A673 (cell line): ENCODE data around the gene KRT74. TPM values are rescaled to one million over a fixed set of nuclear protein-coding genes. Genes with fewer than 3 reads are reported as not detected.

ENCODE experiments used
- BruUV-seq: library from RNA; stranded (reverse); fragments of 400-500 nt; replicated peaks from 2 replicates; lab custom pipeline; 2021; lab: Mats Ljungman, UMichigan
- CTCF ChIA-PET: fragments of 300-600 bp; sonication (Branson Sonifier 250); formaldehyde crosslinking; loops from one replicate; lab custom pipeline; 2022; ENCODE audit warnings: antibody characterized with exemption; lab: Charles Lee
- POLR2A ChIA-PET: fragments of 300-600 bp; sonication (Branson Sonifier 250); formaldehyde crosslinking; loops from one replicate; lab custom pipeline; 2022; ENCODE audit warnings: antibody characterized with exemption; ENCODE audit not compliant: low non-redundant PET; lab: Charles Lee
- DNase-seq: peaks from one replicate; pipeline ENCODE4 v3.0.0-alpha.2; 2015; ENCODE audit warnings: low spot score
- H3K27ac ChIP-seq: fragments of 200-600 bp; sonication (generic); 2 replicates; pipeline ENCODE4 v1.5.1; 2016; ENCODE audit warnings: mixed run types, low read depth, mild to moderate bottlenecking, mixed read lengths, antibody characterized with exemption, low read length; ENCODE audit not compliant: poor library complexity, severe bottlenecking
- H3K27me3 ChIP-seq: fragments of 200-600 bp; sonication (generic); replicated peaks from 2 replicates; pipeline ENCODE4 v1.6.1; 2017; ENCODE audit warnings: mixed run types, low read depth, mild to moderate bottlenecking, mixed read lengths, antibody characterized with exemption, low read length; ENCODE audit not compliant: insufficient read depth, poor library complexity
- H3K36me3 ChIP-seq: fragments of 200-600 bp; sonication (generic); 2 replicates; pipeline ENCODE4 v1.6.1; 2016; ENCODE audit warnings: mixed run types, mild to moderate bottlenecking, mixed read lengths, antibody characterized with exemption, low read length; ENCODE audit not compliant: insufficient read depth, poor library complexity, severe bottlenecking
- H3K4me1 ChIP-seq: fragments of 200-600 bp; sonication (generic); 2 replicates; pipeline ENCODE4 v1.6.1; 2017; ENCODE audit warnings: mixed run types, mild to moderate bottlenecking, mixed read lengths, antibody characterized with exemption, low read length; ENCODE audit not compliant: insufficient read depth, poor library complexity, severe bottlenecking
- H3K4me3 ChIP-seq: fragments of 200-600 bp; sonication (generic); 2 replicates; pipeline ENCODE4 v1.5.1; 2016; ENCODE audit warnings: low read depth, mixed run types, mild to moderate bottlenecking, mixed read lengths, low read length; ENCODE audit not compliant: poor library complexity, severe bottlenecking
- H3K9me3 ChIP-seq: fragments of 200-600 bp; sonication (generic); 2 replicates; pipeline ENCODE4 v1.6.1; 2016; ENCODE audit warnings: mixed run types, low read depth, mild to moderate bottlenecking, mixed read lengths, antibody characterized with exemption, low read length; ENCODE audit not compliant: poor library complexity, severe bottlenecking
- CTCF ChIP-seq: fragments of 300-800, 200-600 bp; sonication (generic); conservative IDR thresholded peaks from 2 replicates; pipeline ENCODE4 v1.5.1; 2017; ENCODE audit warnings: low read depth, mild to moderate bottlenecking, antibody characterized with exemption, low read length, moderate library complexity, mixed read lengths
- EZH2 ChIP-seq: fragments of 200-600 bp; sonication (generic); IDR thresholded peaks from 2 replicates; pipeline ENCODE4 v1.6.1; 2017; ENCODE audit warnings: borderline replicate concordance, low read depth, mild to moderate bottlenecking, mixed read lengths, antibody characterized with exemption, low read length; ENCODE audit not compliant: poor library complexity, severe bottlenecking
- intact Hi-C: fragments of 100-400 bp; cut with micrococcal nuclease; formaldehyde crosslinking; loops from one replicate; pipeline ENCODE4 v1.10.0; 2022; ENCODE audit not compliant: unreplicated experiment
- total RNA-seq: library from RNA; stranded (reverse); gene quantifications from 2 replicates; pipeline ENCODE4 v1.2.3, GENCODE V29; 2021

Gene KRT74
- total RNA-seq, 1 experiment from 2014 or later, result not detected

DNA sequence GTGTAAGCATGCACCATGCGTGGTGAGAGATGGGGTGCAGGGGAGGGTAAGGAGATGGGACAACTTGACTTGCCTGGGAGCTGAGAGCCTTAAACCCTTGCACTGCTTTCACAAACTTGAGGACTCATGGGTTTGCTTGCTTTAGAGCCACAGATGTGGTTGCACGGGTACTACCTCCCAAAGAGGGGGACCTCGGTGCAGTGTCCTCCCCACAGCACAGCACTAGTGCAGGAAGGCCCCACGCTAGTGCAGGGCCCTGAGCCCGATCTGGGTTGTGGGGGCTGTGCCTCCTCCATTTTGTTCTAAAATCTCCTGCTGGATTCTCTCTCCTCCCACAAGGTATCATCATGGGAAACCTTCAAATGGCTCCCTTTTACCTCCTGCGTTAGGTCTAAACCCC is 16.4 kb upstream of the KRT74 start:
- BruUV-seq, result no TSS peak
- intact Hi-C loops, result no loop called here
- no peaks in the 10 kb centered on the region for H3K4me1 ChIP-seq
- no peaks in the 10 kb centered on the region for H3K27me3 ChIP-seq
- H3K36me3 ChIP-seq, result no peaks in the 10 kb centered on the region
- H3K27ac ChIP-seq, result no peak overlapping the region
- H3K9me3 ChIP-seq, result no peaks in the 10 kb centered on the region
- no peak for DNase-seq
- CTCF ChIA-PET, result interaction anchor here (1.9 kb wide), 1 partner anchor 281 kb away, joined by 5 read pairs; no protein-coding TSS in a partner anchor
- POLR2A ChIA-PET, result no interaction called here
- no peak overlapping the region for H3K4me3 ChIP-seq
- TF ChIP-seq EZH2 (no peak), CTCF (no peak)

DNA sequence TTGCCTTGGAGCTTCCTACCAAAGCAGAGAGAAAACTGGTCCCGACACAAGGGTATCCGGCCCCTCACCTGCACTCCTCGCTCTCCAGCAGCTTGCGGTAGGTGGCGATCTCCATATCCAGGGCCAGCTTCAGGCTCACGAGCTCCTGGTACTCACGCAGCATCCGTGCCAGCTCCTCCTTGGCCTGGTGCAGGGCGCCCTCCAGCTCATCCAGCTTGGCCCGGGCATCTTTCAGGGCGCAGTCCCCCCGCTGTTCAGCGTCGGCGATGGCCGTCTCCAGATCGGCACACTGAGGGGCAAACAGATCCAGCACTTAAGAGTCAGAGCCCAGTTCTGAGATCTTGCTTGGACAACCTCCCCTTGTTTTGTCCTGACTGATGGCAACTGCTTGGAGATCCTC is 13.9 kb upstream of the KRT74 start:
- Histone ChIP-seq H3K9me3 (no peaks in the 10 kb centered on the region), H3K4me3 (no peak overlapping the region), H3K36me3 (no peaks in the 10 kb centered on the region), H3K27me3 (no peaks in the 10 kb centered on the region), H3K4me1 (no peaks in the 10 kb centered on the region), H3K27ac (no peak overlapping the region)
- ChIA-PET CTCF (no interaction called here), POLR2A (no interaction called here)
- TF ChIP-seq CTCF (no peak), EZH2 (no peak)
- DNase-seq, result no peak
- intact Hi-C loops, result loop anchor here (10.0 kb wide), 1 partner anchor 433 kb away; no protein-coding TSS in a partner anchor
- no TSS peak for BruUV-seq

DNA sequence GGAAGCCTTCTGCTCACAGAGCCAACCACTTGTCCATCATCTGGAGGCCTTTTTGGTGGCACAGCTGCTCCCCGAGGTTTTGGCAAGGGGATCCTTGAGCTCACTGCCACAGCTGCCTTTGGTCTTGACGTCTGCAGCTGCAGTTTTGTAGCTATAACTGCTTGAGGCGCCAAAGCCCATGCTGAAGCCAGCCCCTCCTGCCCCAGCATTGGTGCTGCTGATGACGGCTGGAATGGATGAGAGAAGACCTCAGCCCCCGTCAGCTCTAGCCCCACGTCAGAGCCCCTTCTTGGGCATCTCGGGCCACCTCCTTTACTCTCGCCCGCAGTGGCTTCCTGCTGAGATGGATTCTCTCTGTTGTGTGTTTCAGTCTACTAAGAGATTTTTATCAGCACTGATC is 12.3 kb upstream of the KRT74 start:
- Histone ChIP-seq H3K4me1 (no peaks in the 10 kb centered on the region), H3K9me3 (no peaks in the 10 kb centered on the region), H3K27me3 (no peaks in the 10 kb centered on the region), H3K36me3 (no peaks in the 10 kb centered on the region), H3K27ac (no peak overlapping the region), H3K4me3 (no peak overlapping the region)
- intact Hi-C loops, result loop anchor here (10.0 kb wide), 1 partner anchor 431 kb away; no protein-coding TSS in a partner anchor
- ChIA-PET POLR2A (no interaction called here), CTCF (interaction anchor here (0.9 to 1.6 kb wide), 2 partner anchors 282 to 285 kb away, joined by 3 to 11 read pairs; no protein-coding TSS in a partner anchor)
- no peak for DNase-seq
- no TSS peak for BruUV-seq
- TF ChIP-seq CTCF, result no peak
- no peak for TF ChIP-seq EZH2
